IPS-18c (cell line): Measurements from ENCODE around the gene PLCL1.

Experiments
- H3K4me3 ChIP-seq: 2 replicates; pipeline ENCODE4 v1.7.0; 2013; ENCODE audit warnings: low read depth, mild to moderate bottlenecking, low read length, moderate library complexity; ENCODE audit not compliant: insufficient read depth
- H3K9me3 ChIP-seq: one replicate; pipeline ENCODE4 v1.6.1; 2013; ENCODE audit warnings: mild to moderate bottlenecking, low read length, moderate library complexity; ENCODE audit not compliant: control insufficient read depth, insufficient read depth

Gene PLCL1

GRCh38 chr2:197869501-197870111, 65.2 kb downstream of the PLCL1 start:
- H3K9me3 ChIP-seq, result no peaks in the 10 kb centered on the region
- H3K4me3 ChIP-seq, result no peak overlapping the region

- Histone ChIP-seq H3K9me3 (no peaks in the 10 kb centered on the region), H3K4me3 (no peak overlapping the region)
Observed at GRCh38 chr2:197870137-197870536, 65.7 kb downstream of the PLCL1 start.

GRCh38 chr2:197871780-197872456, 67.5 kb downstream of the PLCL1 start:
- Histone ChIP-seq H3K9me3 (no peaks in the 10 kb centered on the region), H3K4me3 (no peak overlapping the region)

GRCh38 chr2:197873293-197873701, 68.9 kb downstream of the PLCL1 start:
- no peak overlapping the region for H3K4me3 ChIP-seq
- H3K9me3 ChIP-seq, result no peaks in the 10 kb centered on the region

- H3K9me3 ChIP-seq, result no peaks in the 10 kb centered on the region
- no peak overlapping the region for H3K4me3 ChIP-seq
Observed at GRCh38 chr2:197875763-197876162, 71.4 kb downstream of the PLCL1 start.

GRCh38 chr2:197876524-197876923, 72.1 kb downstream of the PLCL1 start:
- Histone ChIP-seq H3K9me3 (no peaks in the 10 kb centered on the region), H3K4me3 (no peak overlapping the region)

GRCh38 chr2:197877038-197877437, 72.6 kb downstream of the PLCL1 start:
- no peak overlapping the region for H3K4me3 ChIP-seq

GRCh38 chr2:197878792-197879191, 74.4 kb downstream of the PLCL1 start:
- Histone ChIP-seq H3K9me3 (no peaks in the 10 kb centered on the region), H3K4me3 (no peak overlapping the region)

More at GRCh38 chr2:197877038-197877437, 72.6 kb downstream of the PLCL1 start:
- H3K9me3 ChIP-seq, result no peaks in the 10 kb centered on the region

- Histone ChIP-seq H3K9me3 (no peaks in the 10 kb centered on the region), H3K4me3 (no peak overlapping the region)
Observed at GRCh38 chr2:197879812-197880408, 75.5 kb downstream of the PLCL1 start.

- Histone ChIP-seq H3K9me3 (no peaks in the 10 kb centered on the region), H3K4me3 (no peak overlapping the region)
Observed at GRCh38 chr2:197883354-197884032, 79.1 kb downstream of the PLCL1 start.

GRCh38 chr2:197884252-197884651, 79.9 kb downstream of the PLCL1 start:
- Histone ChIP-seq H3K9me3 (no peaks in the 10 kb centered on the region), H3K4me3 (no peak overlapping the region)

GRCh38 chr2:197885126-197885525, 80.7 kb downstream of the PLCL1 start:
- Histone ChIP-seq H3K9me3 (no peaks in the 10 kb centered on the region), H3K4me3 (no peak overlapping the region)

- H3K9me3 ChIP-seq, result no peaks in the 10 kb centered on the region
- H3K4me3 ChIP-seq, result no peak overlapping the region
Observed at GRCh38 chr2:197885587-197885986, 81.2 kb downstream of the PLCL1 start.

- Histone ChIP-seq H3K9me3 (no peaks in the 10 kb centered on the region), H3K4me3 (no peak overlapping the region)
Observed at GRCh38 chr2:197888321-197888720, 83.9 kb downstream of the PLCL1 start.

- Histone ChIP-seq H3K4me3 (no peak overlapping the region), H3K9me3 (no peaks in the 10 kb centered on the region)
Observed at GRCh38 chr2:197889041-197889440, 84.6 kb downstream of the PLCL1 start.

GRCh38 chr2:197890168-197890567, 85.8 kb downstream of the PLCL1 start:
- H3K4me3 ChIP-seq, result no peak overlapping the region

GRCh38 chr2:197891897-197892442, 87.6 kb downstream of the PLCL1 start:
- no peaks in the 10 kb centered on the region for H3K9me3 ChIP-seq

More at GRCh38 chr2:197890168-197890567, 85.8 kb downstream of the PLCL1 start:
- H3K9me3 ChIP-seq, result no peaks in the 10 kb centered on the region

More at GRCh38 chr2:197891897-197892442, 87.6 kb downstream of the PLCL1 start:
- H3K4me3 ChIP-seq, result no peak overlapping the region
